Osteoblast (primary cell): Measurements from ENCODE around the gene CDH6. TPM values are rescaled to one million over a fixed set of nuclear protein-coding genes. Genes with fewer than 3 reads are reported as not detected.

Experiments
- DNase-seq: peaks from one replicate; pipeline ENCODE4 v3.0.0; 2011; ENCODE audit warnings: low spot score, mixed read lengths; ENCODE audit not compliant: insufficient read length; ENCODE audit errors: missing footprints
- H2AFZ ChIP-seq: 2 replicates; pipeline ENCODE4 v1.6.0; 2011; ENCODE audit warnings: mild to moderate bottlenecking, low read length
- H3K27ac ChIP-seq: 2 replicates; pipeline ENCODE4 v1.5.1; 2011; ENCODE audit warnings: mild to moderate bottlenecking, low read depth, low read length, moderate library complexity
- H3K27me3 ChIP-seq: 2 replicates; pipeline ENCODE4 v1.6.0; 2012; ENCODE audit warnings: mild to moderate bottlenecking, control low read depth, inconsistent platforms, low read length, moderate library complexity; ENCODE audit not compliant: insufficient read depth
- H3K36me3 ChIP-seq: 2 replicates; pipeline ENCODE4 v1.5.1; 2011; ENCODE audit warnings: mild to moderate bottlenecking, low read length, control low read depth, moderate library complexity; ENCODE audit not compliant: insufficient read depth
- H3K4me1 ChIP-seq: 2 replicates; pipeline ENCODE4 v1.5.1; 2011; ENCODE audit warnings: mild to moderate bottlenecking, low read length, control low read depth, moderate library complexity; ENCODE audit not compliant: insufficient read depth
- H3K4me2 ChIP-seq: 2 replicates; pipeline ENCODE4 v1.6.0; 2011; ENCODE audit warnings: mild to moderate bottlenecking, low read length; ENCODE audit not compliant: insufficient read depth
- H3K4me3 ChIP-seq: fragments of 200-600 bp; sonication (generic); 3 replicates; pipeline ENCODE4 v1.5.1; 2012; ENCODE audit warnings: mild to moderate bottlenecking, low read length, inconsistent platforms; ENCODE audit not compliant: insufficient read depth
- H3K79me2 ChIP-seq: 2 replicates; pipeline ENCODE4 v1.6.0; 2012; ENCODE audit warnings: mild to moderate bottlenecking, low read length, control low read depth, inconsistent platforms; ENCODE audit not compliant: insufficient read depth
- H3K9me3 ChIP-seq: 2 replicates; pipeline ENCODE4 v1.5.1; 2011; ENCODE audit warnings: low read depth, low read length, control low read depth
- H4K20me1 ChIP-seq: 2 replicates; pipeline ENCODE4 v1.6.0; 2012; ENCODE audit warnings: mild to moderate bottlenecking, low read length, control low read depth; ENCODE audit not compliant: insufficient read depth
- total RNA-seq: library from RNA; depleted of rRNA; stranded (reverse); fragments of >200 nt; gene quantifications from 2 replicates; pipeline ENCODE4 v1.2.3, GENCODE V29; 2012
- TF ChIP-seq, protein P1 (sequence below): IDR thresholded peaks from 2 replicates; pipeline ENCODE4 v1.5.1; 2011; ENCODE audit warnings: mild to moderate bottlenecking, low read depth, low read length, moderate library complexity; ENCODE audit errors: extremely low read depth

The CDH6 gene
- total RNA-seq, 1 donor, result 16.3 TPM

DNA sequence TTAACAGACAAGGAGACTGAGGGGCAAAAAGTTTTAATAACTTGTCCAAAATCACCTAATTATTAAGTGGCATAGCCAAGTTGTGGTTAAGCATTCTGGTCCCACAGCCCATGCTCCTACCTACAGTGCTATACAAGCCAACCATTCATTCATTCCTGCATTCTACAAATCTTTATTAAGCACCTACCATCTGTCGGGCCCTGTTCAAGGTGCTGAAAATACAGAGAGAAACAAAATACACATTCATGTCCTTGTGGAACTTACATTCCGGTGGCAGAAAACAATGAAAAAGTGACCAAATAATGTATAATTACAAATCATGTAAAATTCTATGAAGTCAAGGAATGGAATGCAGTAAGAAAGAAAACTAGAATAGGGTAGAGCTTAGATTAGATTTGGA is 27.8 kb upstream of the CDH6 start:
- no peak overlapping the region for H3K27ac ChIP-seq
- H3K36me3 ChIP-seq, result no peaks in the 10 kb centered on the region
- H2AFZ ChIP-seq, result no peak overlapping the region
- no peaks in the 10 kb centered on the region for H4K20me1 ChIP-seq
- H3K9me3 ChIP-seq, result no peaks in the 10 kb centered on the region
- H3K27me3 ChIP-seq, result no peaks in the 10 kb centered on the region
- DNase-seq, result no peak
- H3K4me2 ChIP-seq, result no peak overlapping the region
- TF ChIP-seq, protein P1, sequence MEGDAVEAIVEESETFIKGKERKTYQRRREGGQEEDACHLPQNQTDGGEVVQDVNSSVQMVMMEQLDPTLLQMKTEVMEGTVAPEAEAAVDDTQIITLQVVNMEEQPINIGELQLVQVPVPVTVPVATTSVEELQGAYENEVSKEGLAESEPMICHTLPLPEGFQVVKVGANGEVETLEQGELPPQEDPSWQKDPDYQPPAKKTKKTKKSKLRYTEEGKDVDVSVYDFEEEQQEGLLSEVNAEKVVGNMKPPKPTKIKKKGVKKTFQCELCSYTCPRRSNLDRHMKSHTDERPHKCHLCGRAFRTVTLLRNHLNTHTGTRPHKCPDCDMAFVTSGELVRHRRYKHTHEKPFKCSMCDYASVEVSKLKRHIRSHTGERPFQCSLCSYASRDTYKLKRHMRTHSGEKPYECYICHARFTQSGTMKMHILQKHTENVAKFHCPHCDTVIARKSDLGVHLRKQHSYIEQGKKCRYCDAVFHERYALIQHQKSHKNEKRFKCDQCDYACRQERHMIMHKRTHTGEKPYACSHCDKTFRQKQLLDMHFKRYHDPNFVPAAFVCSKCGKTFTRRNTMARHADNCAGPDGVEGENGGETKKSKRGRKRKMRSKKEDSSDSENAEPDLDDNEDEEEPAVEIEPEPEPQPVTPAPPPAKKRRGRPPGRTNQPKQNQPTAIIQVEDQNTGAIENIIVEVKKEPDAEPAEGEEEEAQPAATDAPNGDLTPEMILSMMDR, result no peak
- no peak overlapping the region for H3K4me3 ChIP-seq
- H3K79me2 ChIP-seq, result no peaks in the 10 kb centered on the region
- H3K4me1 ChIP-seq, result no peaks in the 10 kb centered on the region

DNA sequence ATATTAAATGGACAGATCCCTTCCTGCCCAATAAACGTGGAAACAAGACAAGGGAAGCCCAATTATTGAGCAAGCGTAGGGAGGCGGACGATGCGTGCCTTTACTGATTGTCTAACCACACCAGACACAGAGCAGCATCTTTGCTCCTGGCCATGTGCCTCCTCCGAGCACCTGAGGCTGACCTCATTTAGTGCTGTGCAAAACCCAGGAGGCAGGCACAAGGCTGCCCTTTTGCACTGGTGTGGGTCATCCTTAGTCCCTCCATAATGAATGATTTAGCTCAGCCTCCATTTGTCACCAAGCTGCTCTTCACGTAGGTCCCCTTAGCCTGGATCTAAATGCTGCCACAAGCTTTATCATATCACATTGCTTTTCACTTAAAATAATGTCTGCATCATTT is 24.1 kb upstream of the CDH6 start:
- Histone ChIP-seq H4K20me1 (no peaks in the 10 kb centered on the region), H3K79me2 (no peaks in the 10 kb centered on the region)
- TF ChIP-seq, protein P1, result no peak

DNA sequence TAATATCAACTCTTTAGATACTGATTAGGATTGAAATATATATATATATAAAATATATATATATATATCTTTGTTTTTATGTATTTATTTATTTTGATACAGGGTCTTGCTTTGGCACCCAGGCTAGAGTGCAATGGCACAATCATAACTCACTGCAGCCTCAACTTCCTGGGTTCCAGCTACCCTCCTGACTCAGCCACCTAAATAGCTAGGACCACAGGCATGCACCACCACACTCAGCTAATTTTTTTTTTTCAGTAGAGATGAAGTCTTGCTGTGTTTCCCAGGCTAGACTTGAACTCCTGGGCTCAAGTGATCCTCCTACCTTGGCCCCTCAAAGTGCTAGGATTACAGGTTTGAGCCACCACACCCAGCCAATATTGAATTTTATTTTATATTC is 20.6 kb upstream of the CDH6 start:
- TF ChIP-seq, protein P1, result no peak
- H3K27ac ChIP-seq, result no peak overlapping the region

More for the DNA sequence above, 24.1 kb upstream of the CDH6 start:
- Histone ChIP-seq H3K36me3 (no peaks in the 10 kb centered on the region), H2AFZ (no peak overlapping the region), H3K4me3 (no peak overlapping the region), H3K9me3 (no peaks in the 10 kb centered on the region), H3K4me2 (no peak overlapping the region), H3K27me3 (no peaks in the 10 kb centered on the region), H3K27ac (no peak overlapping the region), H3K4me1 (no peaks in the 10 kb centered on the region)
- no peak for DNase-seq

DNA sequence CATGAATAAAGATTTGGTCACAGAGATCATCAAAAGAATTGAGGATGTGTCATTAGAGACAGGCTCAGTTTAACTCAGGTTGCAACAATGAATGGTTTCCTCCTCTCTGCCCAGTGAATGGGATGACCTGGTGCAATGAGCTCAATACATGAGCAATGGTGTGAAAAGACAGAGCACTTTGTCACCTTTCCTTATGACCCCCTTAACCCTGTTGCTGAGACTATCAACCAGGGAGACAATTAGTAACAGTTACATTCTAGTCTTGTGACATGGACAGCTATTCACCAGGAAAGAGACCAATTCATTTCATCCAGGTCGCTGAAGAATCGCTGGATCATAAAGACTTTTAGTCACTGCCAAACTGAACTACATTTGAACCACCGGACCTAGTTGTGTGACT is 19.9 kb upstream of the CDH6 start:
- no peaks in the 10 kb centered on the region for H4K20me1 ChIP-seq
- no peaks in the 10 kb centered on the region for H3K9me3 ChIP-seq
- no peak overlapping the region for H2AFZ ChIP-seq
- H3K4me2 ChIP-seq, result no peak overlapping the region
- no peak for DNase-seq
- no peaks in the 10 kb centered on the region for H3K36me3 ChIP-seq
- H3K4me1 ChIP-seq, result no peaks in the 10 kb centered on the region
- no peak overlapping the region for H3K4me3 ChIP-seq
- no peaks in the 10 kb centered on the region for H3K79me2 ChIP-seq
- TF ChIP-seq, protein P1, result no peak
- H3K27me3 ChIP-seq, result no peaks in the 10 kb centered on the region
- no peak overlapping the region for H3K27ac ChIP-seq

More for the DNA sequence above, 20.6 kb upstream of the CDH6 start:
- no peak overlapping the region for H3K4me3 ChIP-seq
- H3K36me3 ChIP-seq, result no peaks in the 10 kb centered on the region
- H3K79me2 ChIP-seq, result no peaks in the 10 kb centered on the region
- no peak for DNase-seq
- H3K4me2 ChIP-seq, result no peak overlapping the region
- H3K27me3 ChIP-seq, result no peaks in the 10 kb centered on the region
- no peaks in the 10 kb centered on the region for H4K20me1 ChIP-seq
- H3K9me3 ChIP-seq, result no peaks in the 10 kb centered on the region
- no peaks in the 10 kb centered on the region for H3K4me1 ChIP-seq
- H2AFZ ChIP-seq, result no peak overlapping the region
